Tibial nerve (tissue), 4 donors: ENCODE results near the gene BEST2. TPM values are rescaled to one million over a fixed set of nuclear protein-coding genes. Genes with fewer than 3 reads are reported as not detected.
"Not testable (repeated sequence)": the region's sequence is repeated elsewhere in the genome, so short reads cannot be mapped to it uniquely, and the experiment has no call there.

Experiments used
- DNase-seq, 2 donors: peaks; one replicate each; pipeline ENCODE4 v3.0.0-alpha.2; 2019; ENCODE audit warnings: low spot score in 2 of 2
- H3K27ac ChIP-seq, 4 donors: fragments of 200-600 bp; sonication (generic) in 3 of 4; one replicate each; pipeline ENCODE4 v1.5.1; 2017 to 2019; ENCODE audit warnings: mild to moderate bottlenecking in 1 of 4
- H3K27me3 ChIP-seq, 2 donors: fragments of 200-600 bp; sonication (generic) in 1 of 2; one replicate each; pipeline versions ENCODE4 v1.5.1 to v1.6.0; 2017 to 2019
- H3K36me3 ChIP-seq, 3 donors: fragments of 200-600 bp; sonication (generic); one replicate each; pipeline ENCODE4 v1.5.1; 2018 to 2019
- H3K4me1 ChIP-seq, 4 donors: fragments of 200-600 bp; sonication (generic) in 3 of 4; one replicate each; pipeline ENCODE4 v1.5.1; 2017 to 2019
- H3K4me3 ChIP-seq, 4 donors: fragments of 200-600 bp; sonication (generic) in 3 of 4; one replicate each; pipeline ENCODE4 v1.5.1; 2017 to 2019; ENCODE audit warnings: mild to moderate bottlenecking in 1 of 4, moderate library complexity in 1 of 4
- H3K9me3 ChIP-seq, 4 donors: fragments of 200-600 bp; sonication (generic) in 3 of 4; one replicate each; pipeline ENCODE4 v1.5.1; 2017 to 2019
- EP300 ChIP-seq, 2 donors: sonication (generic); formaldehyde crosslinking; IDR thresholded peaks; one replicate each; pipeline ENCODE4 v1.6.1; 2017; ENCODE audit warnings: antibody characterized with exemption in 2 of 2, mild to moderate bottlenecking in 1 of 2
- POLR2A ChIP-seq, 2 donors: fragments of 450-650 bp; IDR thresholded peaks; one replicate each; pipeline ENCODE4 v1.6.1; 2017; ENCODE audit warnings: antibody characterized with exemption in 2 of 2, mild to moderate bottlenecking in 2 of 2, moderate library complexity in 2 of 2
- WGBS, 2 donors: methylation state at CpG; one replicate each; pipeline ENCODE4 v1.1.5; 2018; 5-methylcytosine and 5-hydroxymethylcytosine counted together
- total RNA-seq, 4 donors: library from RNA; depleted of rRNA; stranded (reverse); fragments of >200 nt; gene quantifications; one replicate each; pipeline ENCODE4 v1.1.0, GENCODE V29; 2016
- TF ChIP-seq, protein P1 (sequence below), 5 experiments: fragments of 200-600 bp in 3 of 5; fragments of 450-650 bp in 2 of 5; sonication (generic) in 3 of 5; IDR thresholded peaks; one replicate each; pipeline ENCODE4 v1.5.1; 2016 to 2019; ENCODE audit warnings: antibody characterized with exemption in 5 of 5, mild to moderate bottlenecking in 3 of 5, moderate library complexity in 2 of 5

The BEST2 gene
- total RNA-seq, 4 donors from 2014 or later: 0.21 TPM; not detected in 3

DNA sequence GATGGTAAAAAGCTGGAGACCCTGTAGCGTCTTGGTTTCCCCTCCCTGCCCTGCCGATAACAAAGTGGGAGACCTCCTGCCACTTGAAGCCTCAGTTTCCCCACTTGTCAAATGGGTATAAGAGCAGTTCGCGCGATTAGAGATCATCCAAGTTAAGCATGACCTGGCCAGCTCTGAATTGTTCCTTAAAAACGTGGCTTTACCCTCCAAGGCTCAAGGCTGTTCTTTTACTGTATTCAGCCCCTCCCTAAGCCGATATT is 28.3 kb upstream of the BEST2 start:
- Histone ChIP-seq H3K27me3 (no peaks in the 10 kb centered on the region), H3K36me3 (peaks cover 0 to 27% (median 0%) of the 10 kb centered on the region in 3 donors), H3K9me3 (no peaks in the 10 kb centered on the region), H3K27ac (peak overlapping the region; percentile 89 to 97 (median 94)), H3K4me3 (peak overlapping the region; percentile 68 to 93 (median 79)), H3K4me1 (peaks cover 0 to 54% (median 31%) of the 10 kb centered on the region in 4 donors)
- TF ChIP-seq POLR2A (IDR thresholded peaks at IDR 0.05): no peak
- no peak for TF ChIP-seq EP300 (IDR thresholded peaks at IDR 0.05)
- TF ChIP-seq, protein P1, sequence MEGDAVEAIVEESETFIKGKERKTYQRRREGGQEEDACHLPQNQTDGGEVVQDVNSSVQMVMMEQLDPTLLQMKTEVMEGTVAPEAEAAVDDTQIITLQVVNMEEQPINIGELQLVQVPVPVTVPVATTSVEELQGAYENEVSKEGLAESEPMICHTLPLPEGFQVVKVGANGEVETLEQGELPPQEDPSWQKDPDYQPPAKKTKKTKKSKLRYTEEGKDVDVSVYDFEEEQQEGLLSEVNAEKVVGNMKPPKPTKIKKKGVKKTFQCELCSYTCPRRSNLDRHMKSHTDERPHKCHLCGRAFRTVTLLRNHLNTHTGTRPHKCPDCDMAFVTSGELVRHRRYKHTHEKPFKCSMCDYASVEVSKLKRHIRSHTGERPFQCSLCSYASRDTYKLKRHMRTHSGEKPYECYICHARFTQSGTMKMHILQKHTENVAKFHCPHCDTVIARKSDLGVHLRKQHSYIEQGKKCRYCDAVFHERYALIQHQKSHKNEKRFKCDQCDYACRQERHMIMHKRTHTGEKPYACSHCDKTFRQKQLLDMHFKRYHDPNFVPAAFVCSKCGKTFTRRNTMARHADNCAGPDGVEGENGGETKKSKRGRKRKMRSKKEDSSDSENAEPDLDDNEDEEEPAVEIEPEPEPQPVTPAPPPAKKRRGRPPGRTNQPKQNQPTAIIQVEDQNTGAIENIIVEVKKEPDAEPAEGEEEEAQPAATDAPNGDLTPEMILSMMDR (IDR thresholded peaks at IDR 0.05): no peak
- WGBS, 2 donors: 1 to 2% methylated on average over 7 of the region's 7 CpGs
- DNase-seq: no peak

DNA sequence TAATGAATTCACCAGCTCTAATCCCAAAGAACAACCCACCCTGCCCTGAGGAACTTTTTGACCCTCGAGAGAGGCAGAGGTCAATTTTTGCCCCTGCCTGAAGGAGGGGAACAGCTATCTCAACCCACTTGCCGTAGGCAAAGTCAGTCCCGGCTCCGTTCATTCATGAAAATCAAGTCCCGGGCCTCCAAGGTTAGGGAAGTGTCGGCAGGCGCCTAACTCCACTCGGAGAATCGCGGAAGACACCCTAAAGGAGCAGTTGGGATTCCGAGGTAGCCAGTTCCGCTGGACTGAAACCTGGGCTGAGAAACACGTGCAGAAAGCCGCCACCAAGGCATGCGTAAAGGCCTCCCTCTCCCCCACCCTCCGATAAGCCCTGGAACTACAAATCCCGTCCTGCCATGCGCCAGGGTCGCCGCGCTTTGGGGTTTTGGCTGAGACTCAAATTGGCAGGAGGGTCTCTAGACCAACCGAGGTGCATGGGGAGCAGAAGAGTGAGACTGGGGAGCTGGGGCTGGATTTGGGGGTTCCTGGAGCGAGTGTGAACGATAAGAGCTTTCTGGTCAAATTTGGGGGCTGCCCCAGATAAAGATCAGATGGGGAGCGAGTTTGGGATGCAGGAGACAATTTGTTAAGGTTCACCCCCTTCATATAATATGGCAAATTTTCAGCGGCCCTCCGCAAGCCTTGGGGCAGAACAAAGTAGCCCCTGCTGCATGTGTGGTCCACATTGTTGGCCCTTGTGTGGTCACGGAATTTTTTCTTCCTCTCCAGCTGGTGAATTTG is 27.8 kb upstream of the BEST2 start, which contains the start of gene TNPO2:
Gene TNPO2 (minus strand): TSS at position 292 of the 786 bp plus-strand sequence. CDS start 2,955 bp downstream, outside the sequence.
- no peaks in the 10 kb centered on the region for H3K9me3 ChIP-seq
- peak within 1 kb of the TSS; percentile 89 to 97 (median 94) for H3K27ac ChIP-seq
- DNase-seq: peak in 1 of 2 donors; percentile 40
- H3K4me3 ChIP-seq: peak within 1 kb of the TSS; percentile 68 to 93 (median 79)
- peaks cover 0 to 27% (median 0%) of the 10 kb centered on the region in 3 donors for H3K36me3 ChIP-seq
- H3K27me3 ChIP-seq: no peaks in the 10 kb centered on the region
- 3% methylated on average over 28 of the region's 28 CpGs for WGBS, 2 donors
- TF ChIP-seq EP300 (IDR thresholded peaks at IDR 0.05): peak in 1 of 2 donors; percentile 15
- TF ChIP-seq, protein P1 (IDR thresholded peaks at IDR 0.05): no peak
- H3K4me1 ChIP-seq: peaks cover 0 to 50% (median 31%) of the 10 kb centered on the region in 4 donors

DNA sequence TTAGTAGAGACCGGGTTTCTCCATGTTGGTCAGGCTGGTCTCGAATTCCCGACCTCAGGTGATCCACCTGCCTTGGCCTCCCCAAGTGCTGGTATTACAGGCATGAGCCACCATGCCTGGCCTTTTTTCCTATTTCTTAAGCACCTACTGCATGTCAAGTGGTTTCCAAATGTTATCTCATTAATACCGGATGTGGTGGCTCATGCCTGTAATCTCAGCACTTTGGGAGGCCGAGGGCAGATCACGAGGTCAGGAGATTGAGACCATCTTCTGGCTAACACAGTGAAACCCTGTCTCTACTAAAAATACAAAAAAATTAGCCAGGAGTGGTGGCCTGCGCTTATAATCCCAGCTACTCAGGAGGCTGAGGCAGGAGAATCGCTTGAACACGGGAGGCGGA is 26.0 kb upstream of the BEST2 start:
- not testable (repeated sequence) for H3K27ac ChIP-seq, DNase-seq, H3K4me3 ChIP-seq, H3K9me3 ChIP-seq, H3K27me3 ChIP-seq
- 91 to 96% methylated on average over 10 of the region's 10 CpGs for WGBS, 2 donors
- peaks cover 0 to 39% (median 0%) of the 10 kb centered on the region in 3 donors for H3K36me3 ChIP-seq
- peaks cover 0 to 36% (median 23%) of the 10 kb centered on the region in 4 donors for H3K4me1 ChIP-seq

DNA sequence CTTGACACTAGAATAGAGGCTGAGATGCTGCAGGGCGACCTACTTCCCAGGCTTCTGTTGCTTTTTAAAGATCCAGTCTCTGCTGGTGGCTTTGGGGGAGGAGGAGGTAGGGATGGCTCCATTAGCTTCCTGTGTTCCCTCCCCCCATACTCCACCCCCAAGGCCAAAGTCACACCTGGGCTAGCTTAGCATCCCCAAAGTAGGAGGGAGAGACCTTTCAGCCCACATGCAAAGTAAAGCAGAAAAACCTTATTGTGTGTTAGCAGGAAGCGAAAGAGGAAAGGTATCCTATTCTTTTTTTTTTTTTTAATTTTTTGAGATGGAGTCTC is 24.6 kb upstream of the BEST2 start:
- WGBS, 2 donors: 85 to 98% methylated on average over 2 of the region's 2 CpGs
- no peak for TF ChIP-seq POLR2A (IDR thresholded peaks at IDR 0.05)
- TF ChIP-seq, protein P1 (IDR thresholded peaks at IDR 0.05): no peak
- TF ChIP-seq EP300 (IDR thresholded peaks at IDR 0.05): no peak
- DNase-seq: no peak
- Histone ChIP-seq H3K36me3 (peaks cover 0 to 51% (median 0%) of the 10 kb centered on the region in 3 donors), H3K27ac (no peak overlapping the region), H3K9me3 (no peaks in the 10 kb centered on the region), H3K27me3 (no peaks in the 10 kb centered on the region), H3K4me1 (peaks cover 0 to 39% (median 16%) of the 10 kb centered on the region in 4 donors), H3K4me3 (no peak overlapping the region)

DNA sequence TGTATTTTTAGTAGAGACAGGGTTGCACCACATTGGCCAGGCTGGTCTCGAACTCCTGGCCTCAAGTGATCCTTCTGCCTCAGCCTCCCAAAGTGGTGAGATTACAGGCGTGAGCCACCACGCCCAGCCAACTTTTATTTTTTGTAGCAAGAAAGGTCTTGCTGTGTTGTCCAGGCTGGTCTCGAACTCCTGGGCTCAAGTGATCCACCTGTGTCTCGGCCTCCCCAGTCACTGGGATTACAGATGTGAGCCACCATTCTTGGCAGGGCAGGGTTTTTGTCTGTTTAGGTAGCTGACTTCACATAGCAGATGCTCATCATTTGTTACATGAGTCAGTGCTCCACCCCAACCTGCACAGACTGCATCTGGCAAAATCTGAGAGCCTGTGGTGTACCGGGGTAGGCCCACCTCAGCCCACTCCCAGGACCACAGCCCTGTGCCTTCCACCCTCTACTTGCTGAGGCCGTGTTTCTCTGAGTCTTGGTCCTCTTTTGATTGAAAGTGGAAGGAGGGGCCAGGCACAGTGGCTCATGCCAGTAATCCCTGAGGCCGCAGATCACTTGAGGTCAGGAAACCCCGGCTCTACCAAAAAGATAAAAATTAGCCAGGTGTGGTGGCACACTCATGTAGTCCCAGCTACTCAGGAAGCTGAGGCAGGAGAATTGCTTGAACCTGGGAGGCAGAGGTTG is 23.7 kb upstream of the BEST2 start:
- DNase-seq: no peak
- Histone ChIP-seq H3K27me3 (no peaks in the 10 kb centered on the region), H3K27ac (no peak overlapping the region), H3K4me3 (no peak overlapping the region), H3K36me3 (peaks cover 0 to 51% (median 0%) of the 10 kb centered on the region in 3 donors), H3K4me1 (peaks cover 0 to 46% (median 23%) of the 10 kb centered on the region in 4 donors), H3K9me3 (no peaks in the 10 kb centered on the region)
- TF ChIP-seq, protein P1 (IDR thresholded peaks at IDR 0.05): no peak
- TF ChIP-seq POLR2A (IDR thresholded peaks at IDR 0.05) (no peak), EP300 (IDR thresholded peaks at IDR 0.05) (no peak)
- 97% methylated on average over 9 of the region's 9 CpGs for WGBS, 2 donors
